Upper lobe of right lung (tissue), 1 donor: ENCODE measurements around the gene FAM210B. TPM values are rescaled to one million over a fixed set of nuclear protein-coding genes. Genes with fewer than 3 reads are reported as not detected.
"Not testable (repeated sequence)": the region's sequence is repeated elsewhere in the genome, so short reads cannot be mapped to it uniquely, and the experiment has no call there.

Source experiments
- ATAC-seq: fragments of 200-7000 bp; cut with Tn5 transposase; one replicate; pipeline ENCODE4 v1.9.1; 2020; ENCODE audit warnings: mild to moderate bottlenecking, moderate library complexity
- DNase-seq: peaks from one replicate; pipeline ENCODE4 v3.0.0-alpha.2; 2020
- H3K27ac ChIP-seq: fragments of 200-600 bp; one replicate; pipeline ENCODE4 v1.8.0; 2022
- H3K27me3 ChIP-seq: fragments of 200-600 bp; one replicate; pipeline ENCODE4 v1.8.0; 2022; ENCODE audit warnings: mild to moderate bottlenecking
- H3K36me3 ChIP-seq: fragments of 200-600 bp; one replicate; pipeline ENCODE4 v1.8.0; 2022
- H3K4me1 ChIP-seq: fragments of 200-600 bp; one replicate; pipeline ENCODE4 v1.8.0; 2022
- H3K4me3 ChIP-seq: fragments of 200-600 bp; one replicate; pipeline ENCODE4 v1.8.0; 2022; ENCODE audit warnings: mild to moderate bottlenecking
- H3K9me3 ChIP-seq: fragments of 200-600 bp; one replicate; pipeline ENCODE4 v1.8.0; 2022
- intact Hi-C: fragments of 100-400 bp; cut with DNase I; formaldehyde crosslinking; loops from one replicate; pipeline ENCODE4 v1.11.0; 2022
- total RNA-seq: library from RNA; stranded (reverse); fragmentation: NEBNext Ultra II Directional; extraction: Animal tissue kit (Norgen Biotek cat#: 25700); gene quantifications from one replicate; pipeline ENCODE4 v1.2.1, GENCODE V29; 2021
- TF ChIP-seq, protein P1 (sequence below): fragments of 200-600 bp; IDR thresholded peaks from one replicate; pipeline ENCODE4 v1.8.0; 2022; ENCODE audit warnings: antibody characterized with exemption
- donor health status: DM: no; HTN: yes; CAD: no; lungs with severe emphysema.

The FAM210B gene
- total RNA-seq, 1 donor from 2014 or later: 39.5 TPM

DNA sequence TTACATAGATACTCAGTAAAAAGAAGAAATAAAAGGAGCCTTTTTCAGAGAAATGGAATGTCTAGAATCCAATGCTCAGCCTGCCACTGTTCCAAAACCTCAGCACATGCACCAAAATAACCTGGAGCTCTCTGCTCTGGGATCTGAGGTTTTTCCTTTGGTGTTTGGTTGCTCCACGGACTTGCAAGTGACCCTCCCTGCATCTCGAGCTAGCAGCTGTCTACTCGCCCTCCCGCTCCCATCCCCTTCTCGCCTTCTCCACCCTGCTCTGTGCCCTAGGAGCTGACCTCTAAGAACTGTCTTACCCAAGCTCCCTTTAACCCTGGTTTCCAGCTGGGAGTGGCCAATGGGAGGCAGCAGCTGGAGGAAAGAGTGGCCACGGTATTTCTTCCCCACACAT lies 35.1 kb upstream of the FAM210B start:
- TF ChIP-seq, protein P1, sequence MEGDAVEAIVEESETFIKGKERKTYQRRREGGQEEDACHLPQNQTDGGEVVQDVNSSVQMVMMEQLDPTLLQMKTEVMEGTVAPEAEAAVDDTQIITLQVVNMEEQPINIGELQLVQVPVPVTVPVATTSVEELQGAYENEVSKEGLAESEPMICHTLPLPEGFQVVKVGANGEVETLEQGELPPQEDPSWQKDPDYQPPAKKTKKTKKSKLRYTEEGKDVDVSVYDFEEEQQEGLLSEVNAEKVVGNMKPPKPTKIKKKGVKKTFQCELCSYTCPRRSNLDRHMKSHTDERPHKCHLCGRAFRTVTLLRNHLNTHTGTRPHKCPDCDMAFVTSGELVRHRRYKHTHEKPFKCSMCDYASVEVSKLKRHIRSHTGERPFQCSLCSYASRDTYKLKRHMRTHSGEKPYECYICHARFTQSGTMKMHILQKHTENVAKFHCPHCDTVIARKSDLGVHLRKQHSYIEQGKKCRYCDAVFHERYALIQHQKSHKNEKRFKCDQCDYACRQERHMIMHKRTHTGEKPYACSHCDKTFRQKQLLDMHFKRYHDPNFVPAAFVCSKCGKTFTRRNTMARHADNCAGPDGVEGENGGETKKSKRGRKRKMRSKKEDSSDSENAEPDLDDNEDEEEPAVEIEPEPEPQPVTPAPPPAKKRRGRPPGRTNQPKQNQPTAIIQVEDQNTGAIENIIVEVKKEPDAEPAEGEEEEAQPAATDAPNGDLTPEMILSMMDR: no peak
- no peak overlapping the region for H3K27ac ChIP-seq
- intact Hi-C loops: no loop called here
- no peaks in the 10 kb centered on the region for H3K36me3 ChIP-seq
- ATAC-seq (no peak), DNase-seq (no peak)
- H3K4me3 ChIP-seq: no peak overlapping the region
- no peaks in the 10 kb centered on the region for H3K27me3 ChIP-seq
- no peaks in the 10 kb centered on the region for H3K4me1 ChIP-seq
- no peaks in the 10 kb centered on the region for H3K9me3 ChIP-seq

DNA sequence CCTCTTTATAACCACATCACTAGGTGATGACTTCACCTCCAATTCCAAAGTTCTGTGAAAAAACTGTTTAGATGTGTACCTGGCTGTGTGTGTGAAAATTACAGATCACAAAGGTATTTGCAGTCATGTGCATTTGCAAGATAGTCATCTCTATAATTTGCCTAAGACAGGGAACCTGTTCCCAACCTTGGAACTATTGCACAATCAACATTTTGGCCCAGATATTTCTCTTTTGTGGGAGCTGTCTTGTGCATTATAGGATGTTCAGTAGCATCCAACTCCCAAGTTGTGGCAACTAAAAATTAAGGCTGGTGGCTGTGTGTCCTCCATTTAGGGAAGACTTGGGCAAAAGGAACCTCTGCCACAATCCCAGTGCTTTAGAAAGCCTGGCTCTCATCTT lies 34.0 kb upstream of the FAM210B start:
- Histone ChIP-seq H3K4me1 (no peaks in the 10 kb centered on the region), H3K4me3 (no peak overlapping the region), H3K27me3 (no peaks in the 10 kb centered on the region), H3K36me3 (no peaks in the 10 kb centered on the region), H3K9me3 (no peaks in the 10 kb centered on the region), H3K27ac (no peak overlapping the region)
- no peak for DNase-seq
- intact Hi-C loops: no loop called here
- ATAC-seq: no peak
- TF ChIP-seq, protein P1: no peak

DNA sequence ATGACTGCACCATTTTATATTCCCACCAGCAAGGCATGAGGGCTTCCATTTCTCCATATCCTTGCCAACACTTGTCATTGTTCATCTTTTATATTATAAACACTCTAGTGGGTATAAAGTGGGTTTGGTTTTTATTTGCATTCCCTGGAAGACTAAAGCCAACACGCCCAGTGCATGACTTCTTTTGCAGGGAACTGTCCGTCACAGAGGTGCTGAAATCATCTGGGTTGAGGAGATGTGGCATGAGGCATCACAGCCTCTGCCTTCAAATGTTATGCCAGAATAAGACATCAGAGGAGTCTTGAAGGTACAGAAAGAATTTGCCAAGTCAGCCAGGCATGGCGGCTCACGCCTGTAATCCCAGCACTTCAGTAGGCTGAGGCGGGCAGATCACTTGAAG lies 29.9 kb upstream of the FAM210B start:
- H3K27ac ChIP-seq: no peak overlapping the region
- no peak for DNase-seq
- intact Hi-C loops: no loop called here
- H3K4me1 ChIP-seq: no peaks in the 10 kb centered on the region
- ATAC-seq: no peak
- H3K27me3 ChIP-seq: no peaks in the 10 kb centered on the region
- TF ChIP-seq, protein P1: no peak
- H3K9me3 ChIP-seq: no peaks in the 10 kb centered on the region
- H3K36me3 ChIP-seq: no peaks in the 10 kb centered on the region
- H3K4me3 ChIP-seq: no peak overlapping the region

DNA sequence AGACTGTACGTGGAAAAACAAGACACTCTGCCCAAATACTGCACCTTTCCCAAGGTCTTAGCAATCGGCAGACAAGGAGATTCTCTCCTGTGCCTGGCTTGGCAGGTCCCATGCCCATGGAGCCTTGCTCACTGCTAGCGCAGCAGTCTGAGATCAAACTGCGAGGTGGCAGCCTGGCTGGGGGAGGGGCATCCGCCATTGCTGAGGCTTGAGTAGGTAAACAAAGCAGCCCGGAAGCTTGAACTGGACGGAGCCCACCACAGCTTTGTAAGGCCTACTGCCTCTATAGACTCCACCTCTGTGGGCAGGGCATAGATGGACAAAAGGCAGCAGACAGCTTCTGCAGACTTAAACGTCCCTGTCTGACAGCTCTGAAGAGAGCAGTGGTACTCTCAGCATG lies 22.1 kb upstream of the FAM210B start:
- H3K4me3 ChIP-seq, H3K36me3 ChIP-seq, DNase-seq, intact Hi-C loops, H3K27ac ChIP-seq, H3K4me1 ChIP-seq, H3K9me3 ChIP-seq, ATAC-seq: not testable (repeated sequence)
- H3K27me3 ChIP-seq: peaks cover 15% of the 10 kb centered on the region

DNA sequence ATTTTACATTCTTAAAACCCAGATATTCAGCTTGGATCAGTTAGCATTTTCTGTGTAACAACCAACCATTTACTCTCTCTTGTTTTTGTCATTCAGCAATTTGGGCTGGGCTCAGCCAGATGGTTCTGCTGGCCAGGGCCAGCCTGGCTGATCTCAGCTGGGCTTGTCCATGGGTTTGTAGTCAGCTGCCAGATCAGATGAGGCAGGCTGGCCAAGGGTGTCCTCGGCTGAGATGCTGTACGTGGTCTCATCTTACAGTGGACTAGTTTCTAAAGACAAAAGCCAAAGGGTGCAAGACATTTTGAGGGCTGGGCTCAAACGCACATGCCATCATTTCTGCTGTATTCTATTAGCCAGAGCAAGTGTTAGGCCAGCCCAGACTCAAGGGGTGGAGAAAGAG lies 16.0 kb upstream of the FAM210B start:
- Histone ChIP-seq H3K36me3 (no peaks in the 10 kb centered on the region), H3K27ac (no peak overlapping the region), H3K9me3 (no peaks in the 10 kb centered on the region), H3K4me3 (no peak overlapping the region), H3K4me1 (peaks cover 6% of the 10 kb centered on the region), H3K27me3 (peaks cover 42% of the 10 kb centered on the region)
- TF ChIP-seq, protein P1: no peak
- intact Hi-C loops: no loop called here
- no peak for DNase-seq
- no peak for ATAC-seq

DNA sequence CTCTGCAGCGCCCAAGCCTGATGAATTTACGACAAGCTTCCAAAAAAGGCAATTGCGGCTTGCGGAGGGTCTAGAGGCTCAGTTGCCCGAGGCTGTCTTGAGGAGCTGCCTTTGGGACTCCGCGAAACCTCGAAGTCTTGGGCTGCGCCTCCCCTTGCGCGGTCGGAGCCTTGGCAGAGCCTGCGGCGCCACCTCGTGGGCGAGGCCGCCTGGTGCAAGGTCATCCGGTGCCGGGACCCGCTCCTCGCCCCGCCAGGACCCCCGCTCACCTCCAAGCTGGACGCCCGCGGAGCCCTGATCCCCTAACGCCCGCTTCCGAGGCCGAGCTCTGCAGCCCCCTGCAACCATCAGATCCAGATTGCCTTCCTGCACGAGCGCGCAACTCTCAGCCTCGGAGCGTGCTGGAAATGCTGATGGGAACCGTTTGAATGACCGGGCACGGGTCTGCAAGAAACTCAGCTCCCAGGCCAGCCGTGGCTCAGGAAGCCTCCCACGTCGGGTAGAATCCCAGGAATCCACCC lies 14.9 kb upstream of the FAM210B start:
- H3K4me3 ChIP-seq: no peak overlapping the region
- DNase-seq (peak; percentile 76), ATAC-seq (peak; percentile 83)

More for the DNA sequence above, 14.9 kb upstream of the FAM210B start:
- intact Hi-C loops: no loop called here
- Histone ChIP-seq H3K9me3 (no peaks in the 10 kb centered on the region), H3K27ac (no peak overlapping the region), H3K36me3 (no peaks in the 10 kb centered on the region), H3K27me3 (peaks cover 42% of the 10 kb centered on the region), H3K4me1 (peaks cover 13% of the 10 kb centered on the region)
- TF ChIP-seq, protein P1: peak; percentile 60
